Testis (tissue), 3 donors: ENCODE measurements around the gene TLE3. TPM values are rescaled to one million over a fixed set of nuclear protein-coding genes. Genes with fewer than 3 reads are reported as not detected.

Source experiments
- DNase-seq: peaks from one replicate; pipeline ENCODE4 v3.0.0-alpha.2; 2019
- H3K27ac ChIP-seq, 2 donors: fragments of 200-600 bp; sonication (generic); one replicate each; pipeline ENCODE4 v1.5.1; 2019
- H3K27me3 ChIP-seq: fragments of 200-600 bp; sonication (generic); one replicate; pipeline ENCODE4 v1.5.1; 2019
- H3K36me3 ChIP-seq: fragments of 200-600 bp; sonication (generic); one replicate; pipeline ENCODE4 v1.5.1; 2017; ENCODE audit warnings: low read depth; ENCODE audit errors: missing control alignments
- H3K4me1 ChIP-seq: fragments of 200-600 bp; sonication (generic); one replicate; pipeline ENCODE4 v1.5.1; 2019
- H3K4me3 ChIP-seq, 2 donors: fragments of 200-600 bp; sonication (generic); one replicate each; pipeline ENCODE4 v1.5.1; 2017 to 2019
- H3K9me3 ChIP-seq: fragments of 200-600 bp; sonication (generic); one replicate; pipeline ENCODE4 v1.5.1; 2017
- CTCF ChIP-seq, 3 experiments: fragments of 450-650 bp in 2 of 3; fragments of 200-600 bp in 1 of 3; sonication (generic) in 1 of 3; IDR thresholded peaks; one replicate each; pipeline ENCODE4 v1.5.1; 2016 to 2019; ENCODE audit warnings: antibody characterized with exemption in 3 of 3, mild to moderate bottlenecking in 2 of 3, moderate library complexity in 1 of 3
- POLR2A ChIP-seq: fragments of 450-650 bp; IDR thresholded peaks from one replicate; pipeline ENCODE4 v1.6.1; 2017; ENCODE audit warnings: antibody characterized with exemption, mild to moderate bottlenecking, moderate library complexity
- WGBS, 2 donors: methylation state at CpG; one replicate each; pipeline ENCODE4 v1.1.5; 2018; 5-methylcytosine and 5-hydroxymethylcytosine counted together
- intact Hi-C: fragments of 100-400 bp; cut with DNase I; formaldehyde crosslinking; loops from one replicate; pipeline ENCODE4 v1.15.1; 2023; ENCODE audit warnings: low total_unique reads
- polyA plus RNA-seq: library from polyadenylated mRNA; stranded (reverse); fragments of 350-450 nt; fragmentation: Illumina TruSeq; extraction: RNeasy Lipid Tissue Mini Kit (QIAGEN cat#74804); gene quantifications from one replicate; pipeline ENCODE4 v1.2.3, GENCODE V29; 2014; ENCODE audit warnings: low read depth, low replicate concordance; ENCODE audit not compliant: insufficient read depth
- total RNA-seq, 2 donors: library from RNA; depleted of rRNA; stranded (reverse); fragments of >200 nt; gene quantifications; one replicate each; pipeline ENCODE4 v1.2.3, GENCODE V29; 2016

Gene TLE3
- total and polyA plus RNA-seq, 3 donors from 2014 or later, result 60.5 to 139 (median 99.5) TPM

- H3K4me1 ChIP-seq, result no peaks in the 10 kb centered on the region
- intact Hi-C loops, result no loop called here
- no peak overlapping the region for H3K4me3 ChIP-seq
- H3K36me3 ChIP-seq, result no peaks in the 10 kb centered on the region
- 89 to 93% methylated on average over 2 of the region's 2 CpGs for WGBS, 2 donors
- DNase-seq, result no peak
- H3K9me3 ChIP-seq, result no peaks in the 10 kb centered on the region
- H3K27me3 ChIP-seq, result no peaks in the 10 kb centered on the region
- TF ChIP-seq POLR2A, result no peak
- no peak for TF ChIP-seq CTCF (IDR thresholded peaks at IDR 0.05)
- H3K27ac ChIP-seq, result no peak overlapping the region
These were observed 94.8 kb downstream of the TLE3 start for GRCh38 chr15:70002897-70003296.

- no peaks in the 10 kb centered on the region for H3K4me1 ChIP-seq
- H3K27me3 ChIP-seq, result no peaks in the 10 kb centered on the region
- TF ChIP-seq CTCF (IDR thresholded peaks at IDR 0.05) (no peak), POLR2A (no peak)
- H3K9me3 ChIP-seq, result no peaks in the 10 kb centered on the region
- no peak for DNase-seq
- H3K4me3 ChIP-seq, result no peak overlapping the region
- intact Hi-C loops, result no loop called here
- 89 to 94% methylated on average over 4 of the region's 4 CpGs for WGBS, 2 donors
- H3K36me3 ChIP-seq, result no peaks in the 10 kb centered on the region
- H3K27ac ChIP-seq, result no peak overlapping the region
These were observed 95.9 kb downstream of the TLE3 start for GRCh38 chr15:70001859-70002258.

- no peaks in the 10 kb centered on the region for H3K36me3 ChIP-seq
These were observed 98.2 kb downstream of the TLE3 start for GRCh38 chr15:69999392-70000085.

GRCh38 chr15:69998541-69999391, 99.0 kb downstream of the TLE3 start:
- intact Hi-C loops, result no loop called here
- Histone ChIP-seq H3K4me3 (no peak overlapping the region), H3K36me3 (no peaks in the 10 kb centered on the region), H3K27ac (no peak overlapping the region), H3K4me1 (no peaks in the 10 kb centered on the region), H3K9me3 (no peaks in the 10 kb centered on the region), H3K27me3 (no peaks in the 10 kb centered on the region)
- WGBS, 2 donors, result 89 to 95% methylated on average over 3 to 15 of the region's 15 CpGs
- DNase-seq, result no peak
- TF ChIP-seq CTCF (IDR thresholded peaks at IDR 0.05) (no peak), POLR2A (no peak)

More at GRCh38 chr15:69999392-70000085, 98.2 kb downstream of the TLE3 start:
- no peak overlapping the region for H3K27ac ChIP-seq
- H3K27me3 ChIP-seq, result no peaks in the 10 kb centered on the region
- TF ChIP-seq POLR2A (no peak), CTCF (IDR thresholded peaks at IDR 0.05) (no peak)
- no peak overlapping the region for H3K4me3 ChIP-seq
- intact Hi-C loops, result no loop called here
- H3K9me3 ChIP-seq, result no peaks in the 10 kb centered on the region
- 83 to 87% methylated on average over 17 of the region's 17 CpGs for whole genome bisulfite sequencing, 2 donors
- no peaks in the 10 kb centered on the region for H3K4me1 ChIP-seq
- DNase-seq, result no peak
